OCI-M2 (cell line): Measurements from ENCODE around the gene SF3A1.

ENCODE experiments used
- DNase-seq: peaks from one replicate; lab custom pipeline; 2025; ENCODE audit not compliant: unreplicated experiment; lab: John Stamatoyannopoulos, UW

Gene SF3A1

GRCh38 chr22:30289141-30289979, 67.3 kb downstream of the SF3A1 start, which contains the start of gene CASTOR1:
Gene CASTOR1 (minus strand): TSS chr22:30289505. CDS start chr22:30289497, 8 bp downstream.
- DNase-seq: peak; percentile 68

DNA sequence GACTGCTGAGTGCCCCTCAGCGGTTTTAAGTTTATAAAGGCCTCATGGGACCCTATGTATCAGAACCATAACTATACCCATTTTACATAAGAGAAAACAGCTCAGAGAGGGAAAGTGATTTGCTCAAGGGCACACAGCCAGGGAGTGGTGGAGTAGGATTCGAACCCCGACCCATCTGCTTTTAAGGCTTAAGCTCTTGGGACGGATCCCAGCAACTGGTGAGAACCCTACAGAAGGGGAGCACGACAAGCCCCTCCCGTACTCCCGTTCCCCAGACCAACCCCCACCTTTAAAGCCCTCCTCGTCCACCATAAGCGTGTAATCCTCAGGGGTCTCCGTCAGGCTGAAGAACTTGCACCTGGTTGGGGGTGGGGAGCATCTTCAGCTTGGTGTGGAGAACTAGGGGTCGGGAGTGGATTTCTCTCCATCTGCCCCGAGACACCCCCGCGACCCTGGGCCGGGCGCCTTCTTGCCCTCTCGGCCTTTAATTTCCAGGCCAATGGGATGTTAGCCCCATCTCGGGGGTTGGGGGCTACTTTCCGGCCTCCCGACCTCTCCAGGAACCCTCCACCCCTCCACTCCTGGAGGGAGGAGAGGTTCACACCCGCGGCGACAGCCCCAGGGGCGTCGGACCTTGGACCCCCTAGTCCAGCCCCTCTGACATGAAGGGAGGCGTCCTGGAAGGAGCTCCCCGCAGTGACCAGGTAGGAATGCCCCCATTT, 68.1 kb downstream of the SF3A1 start:
- DNase-seq: no peak

GRCh38 chr22:30287648-30288418, 68.9 kb downstream of the SF3A1 start:
- no peak for DNase-seq

DNA sequence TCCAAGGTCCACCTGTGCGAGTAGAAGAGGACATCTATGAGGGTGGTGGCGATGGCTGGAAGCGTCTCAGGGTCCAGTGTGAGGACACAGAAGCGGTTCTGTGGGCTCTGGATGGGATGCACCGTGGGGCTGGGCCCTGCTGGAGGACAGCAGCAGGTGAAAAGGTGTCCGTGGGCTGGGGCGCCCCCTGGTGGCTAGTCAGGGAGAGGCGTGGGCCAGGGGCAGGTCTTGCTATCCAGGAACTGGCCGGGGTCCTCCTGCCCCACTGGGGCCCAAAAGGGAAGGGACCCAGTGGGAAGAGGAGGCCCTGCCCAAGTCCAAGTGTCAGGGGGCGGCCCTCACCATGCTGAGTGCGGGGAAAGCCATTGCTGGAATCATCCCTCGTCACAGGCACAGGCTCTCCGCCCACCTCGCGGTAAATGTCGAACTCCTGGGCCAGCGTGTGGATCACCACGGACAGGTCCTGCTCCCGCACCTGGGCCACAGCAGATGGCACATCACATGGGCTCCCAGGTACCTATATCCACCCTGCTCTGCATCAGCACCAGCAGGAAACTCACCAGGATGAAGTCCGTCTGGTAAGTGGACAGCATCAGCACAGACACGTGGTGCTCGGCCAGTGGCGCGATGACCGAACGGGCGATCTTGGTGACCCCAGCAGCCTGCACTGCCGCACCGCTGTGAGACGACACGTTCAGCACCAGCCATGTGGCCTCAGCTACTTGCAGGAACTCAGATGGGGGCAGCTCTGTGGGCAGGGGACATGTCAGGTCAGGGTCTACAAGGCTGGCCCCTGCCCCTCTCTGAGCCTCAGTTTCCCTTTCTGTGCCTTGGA, 69.7 kb downstream of the SF3A1 start:
- no peak for DNase-seq

DNA sequence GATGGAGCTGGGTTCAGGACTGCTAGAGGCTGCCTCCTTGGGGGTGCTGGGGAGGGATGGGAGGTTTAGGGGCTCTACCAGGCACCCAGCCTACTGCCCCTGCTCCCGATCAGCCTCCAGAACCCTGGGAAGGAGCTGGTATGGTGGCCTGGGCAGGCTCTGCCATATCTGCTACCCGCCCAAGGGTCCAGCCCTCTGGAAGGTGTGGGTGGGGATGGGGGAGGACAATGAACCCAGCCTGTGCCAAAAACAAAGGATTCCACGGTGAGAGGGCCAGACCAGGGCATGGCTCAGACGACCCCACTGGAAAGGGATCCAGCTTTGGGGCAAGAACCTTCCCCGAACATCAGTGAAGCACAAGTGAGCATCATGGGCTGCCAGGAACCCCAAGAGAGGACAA, 70.4 kb downstream of the SF3A1 start:
- no peak for DNase-seq

GRCh38 chr22:30285846-30286200, 70.9 kb downstream of the SF3A1 start:
- DNase-seq: no peak

- DNase-seq: no peak
Observed at GRCh38 chr22:30285176-30285845, 71.4 kb downstream of the SF3A1 start.

GRCh38 chr22:30284666-30285065, 72.0 kb downstream of the SF3A1 start:
- no peak for DNase-seq

DNA sequence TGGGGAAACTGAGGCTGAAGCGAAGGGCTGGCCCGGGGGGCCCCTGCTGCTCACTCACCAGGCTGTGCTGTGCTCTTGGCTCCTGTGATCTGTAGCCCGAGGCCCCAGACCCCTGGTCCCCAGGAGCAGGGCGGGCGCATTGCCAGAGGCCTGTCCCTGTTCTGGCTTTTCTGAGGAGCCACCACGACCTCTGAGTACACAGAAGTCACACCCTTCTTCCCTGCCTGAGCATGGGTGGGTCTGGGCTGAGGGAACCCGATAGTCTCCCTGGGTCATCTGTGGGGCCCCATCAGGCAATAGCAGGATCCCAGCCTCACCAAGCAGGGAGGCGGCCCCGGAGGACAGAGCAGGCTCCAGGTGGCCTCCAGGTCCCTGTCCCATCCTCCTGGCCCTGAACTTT, 72.5 kb downstream of the SF3A1 start:
- DNase-seq: no peak

- no peak for DNase-seq
Observed at GRCh38 chr22:30283342-30283741, 73.4 kb downstream of the SF3A1 start.

DNA sequence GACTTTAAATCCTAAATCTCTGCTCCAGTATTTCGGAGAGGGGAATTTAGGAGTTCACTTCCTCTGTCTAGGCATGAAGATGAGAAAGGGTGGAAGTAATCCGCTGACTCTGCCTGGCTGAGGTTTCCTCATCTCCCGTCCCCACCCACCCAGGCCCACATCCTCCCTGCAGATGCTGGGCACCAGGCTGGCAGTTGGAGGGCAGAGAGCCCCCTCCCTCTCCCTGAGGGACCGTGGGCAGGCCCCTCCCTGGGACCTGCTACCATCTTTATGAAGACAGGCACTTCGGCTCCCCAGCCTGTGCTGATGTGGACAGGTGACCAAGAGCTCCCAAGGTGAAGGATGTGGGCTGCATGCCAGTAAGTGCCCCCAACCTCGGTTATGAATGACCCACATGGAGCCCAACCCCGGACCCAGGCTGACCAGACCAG, 74.1 kb downstream of the SF3A1 start:
- no peak for DNase-seq
